Erythroblast (primary cell): ENCODE data around the gene TSFM.

Experiments
- GATA1 ChIP-seq: IDR thresholded peaks from 2 replicates; pipeline ENCODE4 v1.6.1; 2011; ENCODE audit warnings: low read depth, mild to moderate bottlenecking, control low read depth, low read length, moderate library complexity
- POLR2A ChIP-seq: IDR thresholded peaks from 2 replicates; pipeline ENCODE4 v1.6.1; 2011; ENCODE audit warnings: mild to moderate bottlenecking, low read length

DNA sequence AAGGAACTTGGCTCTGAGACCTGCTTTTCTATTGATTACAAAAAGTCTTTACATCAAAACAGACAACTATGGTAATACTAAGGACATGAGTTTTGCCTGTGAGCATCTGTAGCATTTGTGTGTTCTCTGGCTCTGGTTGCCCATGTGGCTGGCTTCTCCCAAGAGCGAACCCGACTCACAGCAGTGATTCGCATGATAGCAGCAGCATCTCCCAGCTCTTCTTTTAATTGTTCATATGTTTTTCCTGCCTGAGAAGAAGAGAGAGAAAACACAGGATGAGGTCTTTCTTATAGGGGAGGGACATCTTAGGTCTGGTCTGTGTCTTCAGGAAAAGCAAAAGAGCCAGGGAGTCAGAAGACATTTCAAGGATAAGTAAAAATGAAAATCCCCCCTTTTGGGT lies 18.4 kb downstream of the TSFM start:
- TF ChIP-seq POLR2A = no peak
- TF ChIP-seq GATA1 = no peak
